Measurements from ENCODE around the gene NXN.
"Not testable (repeated sequence)": the region's sequence is repeated elsewhere in the genome, so short reads cannot be mapped to it uniquely, and the experiment has no call there.

Gene NXN

DNA sequence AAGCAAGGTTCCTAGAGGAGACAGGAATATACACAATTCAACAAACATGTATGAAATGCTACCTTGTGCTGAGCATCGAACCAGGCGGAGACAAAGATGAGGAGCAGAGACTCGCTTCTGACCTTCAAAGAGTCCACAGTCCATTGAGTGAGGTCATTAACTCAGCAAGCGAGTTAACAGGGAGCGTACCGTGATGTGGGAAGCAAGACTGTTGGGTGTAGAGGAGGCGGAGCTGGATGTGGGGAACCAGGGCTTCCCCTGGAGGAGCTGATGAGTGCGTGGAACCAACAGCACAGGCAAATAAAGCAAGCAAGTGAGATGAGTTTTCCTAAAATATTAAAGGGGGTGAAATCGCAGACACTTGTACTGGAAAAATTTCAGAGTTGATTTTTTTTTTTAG, 65.0 kb downstream of the NXN start:
- H3K27ac ChIP-seq, result no peak overlapping the region
- TF ChIP-seq ZFX (IDR thresholded peaks at IDR 0.05; ENCODE audit: borderline replicate concordance), result no peak
- TF ChIP-seq, protein P1, sequence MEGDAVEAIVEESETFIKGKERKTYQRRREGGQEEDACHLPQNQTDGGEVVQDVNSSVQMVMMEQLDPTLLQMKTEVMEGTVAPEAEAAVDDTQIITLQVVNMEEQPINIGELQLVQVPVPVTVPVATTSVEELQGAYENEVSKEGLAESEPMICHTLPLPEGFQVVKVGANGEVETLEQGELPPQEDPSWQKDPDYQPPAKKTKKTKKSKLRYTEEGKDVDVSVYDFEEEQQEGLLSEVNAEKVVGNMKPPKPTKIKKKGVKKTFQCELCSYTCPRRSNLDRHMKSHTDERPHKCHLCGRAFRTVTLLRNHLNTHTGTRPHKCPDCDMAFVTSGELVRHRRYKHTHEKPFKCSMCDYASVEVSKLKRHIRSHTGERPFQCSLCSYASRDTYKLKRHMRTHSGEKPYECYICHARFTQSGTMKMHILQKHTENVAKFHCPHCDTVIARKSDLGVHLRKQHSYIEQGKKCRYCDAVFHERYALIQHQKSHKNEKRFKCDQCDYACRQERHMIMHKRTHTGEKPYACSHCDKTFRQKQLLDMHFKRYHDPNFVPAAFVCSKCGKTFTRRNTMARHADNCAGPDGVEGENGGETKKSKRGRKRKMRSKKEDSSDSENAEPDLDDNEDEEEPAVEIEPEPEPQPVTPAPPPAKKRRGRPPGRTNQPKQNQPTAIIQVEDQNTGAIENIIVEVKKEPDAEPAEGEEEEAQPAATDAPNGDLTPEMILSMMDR (IDR thresholded peaks at IDR 0.05), result no peak

DNA sequence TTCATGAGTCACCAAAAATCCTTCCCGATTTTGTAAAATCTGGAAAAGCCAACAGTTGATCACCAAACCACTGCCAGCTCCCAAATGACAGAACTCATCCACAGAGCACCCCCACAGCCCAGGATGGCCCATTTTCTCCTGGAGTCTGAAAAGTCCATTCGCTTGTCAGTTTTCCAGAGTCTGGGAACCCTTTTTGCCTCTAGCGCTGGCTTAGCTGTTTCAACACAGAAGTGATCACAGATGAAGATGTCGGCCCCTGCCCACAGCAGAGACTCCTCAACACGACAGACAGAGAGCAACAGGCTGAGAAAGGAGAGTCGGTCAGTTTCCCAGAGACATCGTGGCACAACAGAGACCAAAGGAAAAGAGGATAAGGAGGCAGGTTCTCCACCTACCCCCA, 66.4 kb downstream of the NXN start:
- H3K27ac ChIP-seq, result no peak overlapping the region
- TF ChIP-seq ZFX (IDR thresholded peaks at IDR 0.05; ENCODE audit: borderline replicate concordance), result no peak
- TF ChIP-seq, protein P1 (IDR thresholded peaks at IDR 0.05), result no peak

GRCh38 chr17:909642-910323, 69.8 kb downstream of the NXN start:
- no peak for TF ChIP-seq ZFX (IDR thresholded peaks at IDR 0.05; ENCODE audit: borderline replicate concordance)
- TF ChIP-seq, protein P1 (IDR thresholded peaks at IDR 0.05), result no peak
- no peak overlapping the region for H3K27ac ChIP-seq

DNA sequence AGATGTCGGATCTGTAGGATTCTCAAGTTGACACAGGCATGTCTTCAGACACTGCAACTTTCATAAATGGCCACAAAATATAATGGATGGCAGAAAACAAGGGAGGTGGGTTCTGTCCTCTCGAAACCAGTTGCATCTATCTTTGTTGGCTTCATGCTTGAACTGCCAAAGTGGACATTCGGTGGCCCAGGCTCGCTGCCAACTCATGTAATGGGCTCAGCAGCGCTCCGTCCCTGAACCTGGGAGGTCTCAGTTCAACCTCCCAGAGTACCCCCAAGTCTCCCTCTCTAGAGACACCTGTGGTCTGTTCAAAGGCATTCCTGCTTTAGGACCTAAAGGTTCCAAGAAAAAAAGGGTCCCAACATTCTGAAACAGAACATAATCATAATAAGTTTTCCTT, 71.9 kb downstream of the NXN start:
- TF ChIP-seq, protein P1 (IDR thresholded peaks at IDR 0.05), result no peak
- TF ChIP-seq ZFX (IDR thresholded peaks at IDR 0.05; ENCODE audit: borderline replicate concordance), result no peak
- no peak overlapping the region for H3K27ac ChIP-seq

DNA sequence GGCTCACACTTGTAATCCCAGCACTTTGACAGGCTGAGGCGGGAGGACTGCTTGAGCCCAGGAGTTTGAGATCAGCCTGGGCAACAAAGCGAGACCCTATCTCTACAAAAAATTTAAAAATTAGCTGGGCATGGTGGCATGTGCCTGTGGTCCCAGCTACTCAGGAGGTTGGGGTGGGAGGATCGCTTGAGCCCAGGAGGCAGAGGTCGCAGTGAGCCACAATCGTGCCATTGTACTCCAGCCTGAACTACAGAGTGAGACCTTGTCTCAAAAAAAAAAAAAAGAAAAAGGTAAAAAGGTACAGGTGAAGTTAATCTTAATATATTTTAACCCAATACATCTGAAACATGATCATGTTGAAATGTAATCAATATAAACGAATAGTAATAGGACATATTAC, 73.9 kb downstream of the NXN start:
- not testable (repeated sequence) for H3K27ac ChIP-seq

- TF ChIP-seq, protein P1 (IDR thresholded peaks at IDR 0.05), result no peak
- TF ChIP-seq ZFX (IDR thresholded peaks at IDR 0.05; ENCODE audit: borderline replicate concordance), result no peak
- H3K27ac ChIP-seq, result no peak overlapping the region
Observed at GRCh38 chr17:903691-904481, 75.7 kb downstream of the NXN start.

- TF ChIP-seq ZFX (IDR thresholded peaks at IDR 0.05; ENCODE audit: borderline replicate concordance), result no peak
- TF ChIP-seq, protein P1 (IDR thresholded peaks at IDR 0.05), result no peak
- H3K27ac ChIP-seq, result no peak overlapping the region
Observed at GRCh38 chr17:902463-902862, 77.1 kb downstream of the NXN start.
